Measurements from ENCODE around the gene WNT3. TPM values are rescaled to one million over a fixed set of nuclear protein-coding genes. Genes with fewer than 3 reads are reported as not detected.

Gene WNT3
- total and polyA plus RNA-seq, 2 of the 8 experiments (the other 6 are each of a cell fraction or from before 2014, with no cell fraction given), result 0.56 to 2.0 TPM

GRCh38 chr17:46863383-46864121 lies 45.1 kb upstream of the WNT3 start (continued):
- TF ChIP-seq ATF3 (IDR thresholded peaks at IDR 0.05; ENCODE audit: insufficient read depth, low read depth, low read length), result no peak
- TF ChIP-seq RAD21 (IDR thresholded peaks at IDR 0.05 in 1 of 2, conservative IDR thresholded peaks at IDR 0.05 in 1 of 2; ENCODE audit: low read depth in 2 of 2, low read length in 2 of 2), result no peak

Measured in H1 (cell line).